GM08714 (cell line): ENCODE data around the gene SEC16A.

Experiments used
- H3K4me3 ChIP-seq: fragments of 200-500 bp; sonication (Bioruptor generic); 2 replicates; pipeline ENCODE4 v1.5.1; 2014; ENCODE audit warnings: mild to moderate bottlenecking, low read length, inconsistent platforms
- ZNF274 ChIP-seq: IDR thresholded peaks from 2 replicates; pipeline ENCODE4 v1.6.1; 2012; ENCODE audit warnings: mild to moderate bottlenecking, low read depth, low read length

Gene SEC16A

GRCh38 chr9:136512651-136513071 is 29.8 kb upstream of the SEC16A start:
- no peak overlapping the region for H3K4me3 ChIP-seq
- TF ChIP-seq ZNF274: no peak

GRCh38 chr9:136511670-136512592 is 29.1 kb upstream of the SEC16A start:
- TF ChIP-seq ZNF274: no peak
- no peak overlapping the region for H3K4me3 ChIP-seq

- H3K4me3 ChIP-seq: no peak overlapping the region
- TF ChIP-seq ZNF274: no peak
Observed at GRCh38 chr9:136511144-136511669, 28.4 kb upstream of the SEC16A start.

GRCh38 chr9:136510561-136510960 is 27.7 kb upstream of the SEC16A start:
- H3K4me3 ChIP-seq: no peak overlapping the region
- TF ChIP-seq ZNF274: no peak

- no peak overlapping the region for H3K4me3 ChIP-seq
- no peak for TF ChIP-seq ZNF274
Observed at GRCh38 chr9:136509549-136509948, 26.7 kb upstream of the SEC16A start.

GRCh38 chr9:136508729-136509500 is 26.1 kb upstream of the SEC16A start:
- H3K4me3 ChIP-seq: no peak overlapping the region
- TF ChIP-seq ZNF274: no peak

GRCh38 chr9:136507992-136508375 is 25.1 kb upstream of the SEC16A start:
- no peak overlapping the region for H3K4me3 ChIP-seq
- TF ChIP-seq ZNF274: no peak

- no peak overlapping the region for H3K4me3 ChIP-seq
- no peak for TF ChIP-seq ZNF274
Observed at GRCh38 chr9:136507221-136507991, 24.6 kb upstream of the SEC16A start.

GRCh38 chr9:136506425-136506824 is 23.6 kb upstream of the SEC16A start:
- no peak overlapping the region for H3K4me3 ChIP-seq
- no peak for TF ChIP-seq ZNF274

GRCh38 chr9:136505406-136506403 is 22.9 kb upstream of the SEC16A start:
- no peak overlapping the region for H3K4me3 ChIP-seq
- TF ChIP-seq ZNF274: no peak

GRCh38 chr9:136504512-136505348 is 21.9 kb upstream of the SEC16A start:
- no peak for TF ChIP-seq ZNF274

GRCh38 chr9:136502940-136503550 is 20.2 kb upstream of the SEC16A start:
- no peak overlapping the region for H3K4me3 ChIP-seq
- TF ChIP-seq ZNF274: no peak

More at GRCh38 chr9:136504512-136505348, 21.9 kb upstream of the SEC16A start:
- H3K4me3 ChIP-seq: no peak overlapping the region
